ENCODE data around the gene TNNI3K.
"Not testable (repeated sequence)": the region's sequence is repeated elsewhere in the genome, so short reads cannot be mapped to it uniquely, and the experiment has no call there.

Gene TNNI3K

GRCh38 chr1:74236440-74236839 lies 1.3 kb downstream of the TNNI3K start:
- Histone ChIP-seq H3K4me3 (ENCODE audit: low read depth in 1 of 5, low read length in 5 of 5) (no peak overlapping the region), H3K9ac (ENCODE audit: low read length in 5 of 5) (no peak overlapping the region), H3K27me3 (ENCODE audit: control insufficient read depth in 5 of 5, insufficient read depth in 4 of 5, low read length in 5 of 5) (no peaks in the 10 kb centered on the region), H3K9me3 (ENCODE audit: control insufficient read depth in 5 of 5, low read length in 5 of 5) (peaks cover 0 to under 1% (median 0%) of the 10 kb centered on the region in 5 donors), H3K36me3 (ENCODE audit: control insufficient read depth in 5 of 5, insufficient read depth in 5 of 5, low read length in 5 of 5) (peaks cover 0 to 5% (median 2%) of the 10 kb centered on the region in 5 donors), H3K4me1 (ENCODE audit: control insufficient read depth in 5 of 5, insufficient read depth in 5 of 5, low read length in 5 of 5) (no peaks in the 10 kb centered on the region), H3K27ac (ENCODE audit: low read depth, low read length) (no peak overlapping the region)

- peaks cover 0 to 5% (median 2%) of the 10 kb centered on the region in 5 donors for H3K36me3 ChIP-seq (ENCODE audit: control insufficient read depth in 5 of 5, insufficient read depth in 5 of 5, low read length in 5 of 5)
- no peak overlapping the region for H3K9ac ChIP-seq (ENCODE audit: low read length in 5 of 5)
- no peaks in the 10 kb centered on the region for H3K27me3 ChIP-seq (ENCODE audit: control insufficient read depth in 5 of 5, insufficient read depth in 4 of 5, low read length in 5 of 5)
- H3K4me1 ChIP-seq (ENCODE audit: control insufficient read depth in 5 of 5, insufficient read depth in 5 of 5, low read length in 5 of 5), result no peaks in the 10 kb centered on the region
- H3K9me3 ChIP-seq (ENCODE audit: control insufficient read depth in 5 of 5, low read length in 5 of 5), result no peaks in the 10 kb centered on the region
- no peak overlapping the region for H3K27ac ChIP-seq (ENCODE audit: low read depth, low read length)
- H3K4me3 ChIP-seq (ENCODE audit: low read depth in 1 of 5, low read length in 5 of 5), result no peak overlapping the region
Observed at GRCh38 chr1:74237035-74237434, 1.8 kb downstream of the TNNI3K start.

- Histone ChIP-seq H3K27me3 (ENCODE audit: control insufficient read depth in 5 of 5, insufficient read depth in 4 of 5, low read length in 5 of 5) (no peaks in the 10 kb centered on the region), H3K4me3 (ENCODE audit: low read depth in 1 of 5, low read length in 5 of 5) (no peak overlapping the region), H3K4me1 (ENCODE audit: control insufficient read depth in 5 of 5, insufficient read depth in 5 of 5, low read length in 5 of 5) (no peaks in the 10 kb centered on the region), H3K9me3 (ENCODE audit: control insufficient read depth in 5 of 5, low read length in 5 of 5) (no peaks in the 10 kb centered on the region), H3K9ac (ENCODE audit: low read length in 5 of 5) (no peak overlapping the region), H3K27ac (ENCODE audit: low read depth, low read length) (no peak overlapping the region), H3K36me3 (ENCODE audit: control insufficient read depth in 5 of 5, insufficient read depth in 5 of 5, low read length in 5 of 5) (peaks cover 0 to 5% (median 2%) of the 10 kb centered on the region in 5 donors)
Observed at GRCh38 chr1:74237787-74238186, 2.6 kb downstream of the TNNI3K start.

- no peak overlapping the region for H3K4me3 ChIP-seq (ENCODE audit: low read depth in 1 of 5, low read length in 5 of 5)
- H3K27ac ChIP-seq (ENCODE audit: low read depth, low read length), result no peak overlapping the region
- H3K9me3 ChIP-seq (ENCODE audit: control insufficient read depth in 5 of 5, low read length in 5 of 5), result peaks cover 0 to 6% (median 0%) of the 10 kb centered on the region in 5 donors
- no peaks in the 10 kb centered on the region for H3K27me3 ChIP-seq (ENCODE audit: control insufficient read depth in 5 of 5, insufficient read depth in 4 of 5, low read length in 5 of 5)
- H3K36me3 ChIP-seq (ENCODE audit: control insufficient read depth in 5 of 5, insufficient read depth in 5 of 5, low read length in 5 of 5), result no peaks in the 10 kb centered on the region
- no peaks in the 10 kb centered on the region for H3K4me1 ChIP-seq (ENCODE audit: control insufficient read depth in 5 of 5, insufficient read depth in 5 of 5, low read length in 5 of 5)
- no peak overlapping the region for H3K9ac ChIP-seq (ENCODE audit: low read length in 5 of 5)
Observed at GRCh38 chr1:74245168-74245772, 10.1 kb downstream of the TNNI3K start.

GRCh38 chr1:74246315-74246714 lies 11.1 kb downstream of the TNNI3K start:
- H3K36me3 ChIP-seq (ENCODE audit: control insufficient read depth in 5 of 5, insufficient read depth in 5 of 5, low read length in 5 of 5), result peaks cover 0 to 5% (median 0%) of the 10 kb centered on the region in 5 donors
- H3K27me3 ChIP-seq (ENCODE audit: control insufficient read depth in 5 of 5, insufficient read depth in 4 of 5, low read length in 5 of 5), result no peaks in the 10 kb centered on the region
- H3K9me3 ChIP-seq (ENCODE audit: control insufficient read depth in 5 of 5, low read length in 5 of 5), result peaks cover 0 to 6% (median 0%) of the 10 kb centered on the region in 5 donors
- H3K4me1 ChIP-seq (ENCODE audit: control insufficient read depth in 5 of 5, insufficient read depth in 5 of 5, low read length in 5 of 5), result no peaks in the 10 kb centered on the region
- H3K4me3 ChIP-seq (ENCODE audit: low read depth in 1 of 5, low read length in 5 of 5), result no peak overlapping the region
- H3K27ac ChIP-seq (ENCODE audit: low read depth, low read length), result no peak overlapping the region
- H3K9ac ChIP-seq (ENCODE audit: low read length in 5 of 5), result no peak overlapping the region

GRCh38 chr1:74247881-74248528 lies 12.8 kb downstream of the TNNI3K start:
- Histone ChIP-seq H3K4me1 (ENCODE audit: control insufficient read depth in 5 of 5, insufficient read depth in 5 of 5, low read length in 5 of 5) (no peaks in the 10 kb centered on the region), H3K27ac (ENCODE audit: low read depth, low read length) (no peak overlapping the region), H3K27me3 (ENCODE audit: control insufficient read depth in 5 of 5, insufficient read depth in 4 of 5, low read length in 5 of 5) (no peaks in the 10 kb centered on the region), H3K36me3 (ENCODE audit: control insufficient read depth in 5 of 5, insufficient read depth in 5 of 5, low read length in 5 of 5) (peaks cover 0 to 5% (median 0%) of the 10 kb centered on the region in 5 donors), H3K9ac (ENCODE audit: low read length in 5 of 5) (no peak overlapping the region), H3K4me3 (ENCODE audit: low read depth in 1 of 5, low read length in 5 of 5) (no peak overlapping the region), H3K9me3 (ENCODE audit: control insufficient read depth in 5 of 5, low read length in 5 of 5) (peaks cover 0 to 6% (median 0%) of the 10 kb centered on the region in 5 donors)

GRCh38 chr1:74253243-74253824 lies 18.1 kb downstream of the TNNI3K start:
- not testable (repeated sequence) for H3K9me3 ChIP-seq (ENCODE audit: control insufficient read depth in 5 of 5, low read length in 5 of 5); H3K27ac ChIP-seq (ENCODE audit: low read depth, low read length); H3K27me3 ChIP-seq (ENCODE audit: control insufficient read depth in 5 of 5, insufficient read depth in 4 of 5, low read length in 5 of 5); H3K36me3 ChIP-seq (ENCODE audit: control insufficient read depth in 5 of 5, insufficient read depth in 5 of 5, low read length in 5 of 5); H3K4me1 ChIP-seq (ENCODE audit: control insufficient read depth in 5 of 5, insufficient read depth in 5 of 5, low read length in 5 of 5); H3K4me3 ChIP-seq (ENCODE audit: low read depth in 1 of 5, low read length in 5 of 5); H3K9ac ChIP-seq (ENCODE audit: low read length in 5 of 5)

- Histone ChIP-seq H3K9me3 (ENCODE audit: control insufficient read depth in 5 of 5, low read length in 5 of 5) (no peaks in the 10 kb centered on the region), H3K4me3 (ENCODE audit: low read depth in 1 of 5, low read length in 5 of 5) (no peak overlapping the region), H3K27ac (ENCODE audit: low read depth, low read length) (no peak overlapping the region), H3K9ac (ENCODE audit: low read length in 5 of 5) (no peak overlapping the region), H3K4me1 (ENCODE audit: control insufficient read depth in 5 of 5, insufficient read depth in 5 of 5, low read length in 5 of 5) (no peaks in the 10 kb centered on the region), H3K27me3 (ENCODE audit: control insufficient read depth in 5 of 5, insufficient read depth in 4 of 5, low read length in 5 of 5) (no peaks in the 10 kb centered on the region), H3K36me3 (ENCODE audit: control insufficient read depth in 5 of 5, insufficient read depth in 5 of 5, low read length in 5 of 5) (peaks cover 0 to 3% (median 0%) of the 10 kb centered on the region in 5 donors)
Observed at GRCh38 chr1:74266001-74266400, 30.8 kb downstream of the TNNI3K start.

- Histone ChIP-seq H3K9ac (ENCODE audit: low read length in 5 of 5) (no peak overlapping the region), H3K27ac (ENCODE audit: low read depth, low read length) (no peak overlapping the region), H3K9me3 (ENCODE audit: control insufficient read depth in 5 of 5, low read length in 5 of 5) (no peaks in the 10 kb centered on the region), H3K36me3 (ENCODE audit: control insufficient read depth in 5 of 5, insufficient read depth in 5 of 5, low read length in 5 of 5) (peaks cover 0 to 6% (median 0%) of the 10 kb centered on the region in 5 donors), H3K4me1 (ENCODE audit: control insufficient read depth in 5 of 5, insufficient read depth in 5 of 5, low read length in 5 of 5) (no peaks in the 10 kb centered on the region), H3K27me3 (ENCODE audit: control insufficient read depth in 5 of 5, insufficient read depth in 4 of 5, low read length in 5 of 5) (no peaks in the 10 kb centered on the region), H3K4me3 (ENCODE audit: low read depth in 1 of 5, low read length in 5 of 5) (no peak overlapping the region)
Observed at GRCh38 chr1:74271503-74271902, 36.3 kb downstream of the TNNI3K start.

GRCh38 chr1:74280642-74281396 lies 45.6 kb downstream of the TNNI3K start:
- Histone ChIP-seq H3K27me3 (ENCODE audit: control insufficient read depth in 5 of 5, insufficient read depth in 4 of 5, low read length in 5 of 5) (no peaks in the 10 kb centered on the region), H3K27ac (ENCODE audit: low read depth, low read length) (no peak overlapping the region), H3K4me3 (ENCODE audit: low read depth in 1 of 5, low read length in 5 of 5) (no peak overlapping the region), H3K36me3 (ENCODE audit: control insufficient read depth in 5 of 5, insufficient read depth in 5 of 5, low read length in 5 of 5) (no peaks in the 10 kb centered on the region), H3K9ac (ENCODE audit: low read length in 5 of 5) (no peak overlapping the region), H3K9me3 (ENCODE audit: control insufficient read depth in 5 of 5, low read length in 5 of 5) (no peaks in the 10 kb centered on the region), H3K4me1 (ENCODE audit: control insufficient read depth in 5 of 5, insufficient read depth in 5 of 5, low read length in 5 of 5) (no peaks in the 10 kb centered on the region)

Data from subcutaneous abdominal adipose tissue (tissue), 5 donors.